G401 (cell line): ENCODE measurements around the gene TANGO2. TPM values are rescaled to one million over a fixed set of nuclear protein-coding genes. Genes with fewer than 3 reads are reported as not detected.

Experiments used
- DNase-seq: peaks from one replicate; pipeline ENCODE4 v3.0.0-alpha.2; 2015; ENCODE audit warnings: low spot score
- in situ Hi-C: cut with HindIII; loops from 2 replicates; pipeline ENCODE4 v1.10.0; 2016; ENCODE audit warnings: low sequenced_read_pairs, mixed read lengths
- total RNA-seq: library from RNA; depleted of rRNA; stranded (reverse); fragments of >200 nt; shearing (Covaris generic); gene quantifications from 2 replicates; pipeline ENCODE4 v1.2.3, GENCODE V29; 2014

The TANGO2 gene
- total RNA-seq, 1 experiment from 2014 or later = 13.2 TPM

DNA sequence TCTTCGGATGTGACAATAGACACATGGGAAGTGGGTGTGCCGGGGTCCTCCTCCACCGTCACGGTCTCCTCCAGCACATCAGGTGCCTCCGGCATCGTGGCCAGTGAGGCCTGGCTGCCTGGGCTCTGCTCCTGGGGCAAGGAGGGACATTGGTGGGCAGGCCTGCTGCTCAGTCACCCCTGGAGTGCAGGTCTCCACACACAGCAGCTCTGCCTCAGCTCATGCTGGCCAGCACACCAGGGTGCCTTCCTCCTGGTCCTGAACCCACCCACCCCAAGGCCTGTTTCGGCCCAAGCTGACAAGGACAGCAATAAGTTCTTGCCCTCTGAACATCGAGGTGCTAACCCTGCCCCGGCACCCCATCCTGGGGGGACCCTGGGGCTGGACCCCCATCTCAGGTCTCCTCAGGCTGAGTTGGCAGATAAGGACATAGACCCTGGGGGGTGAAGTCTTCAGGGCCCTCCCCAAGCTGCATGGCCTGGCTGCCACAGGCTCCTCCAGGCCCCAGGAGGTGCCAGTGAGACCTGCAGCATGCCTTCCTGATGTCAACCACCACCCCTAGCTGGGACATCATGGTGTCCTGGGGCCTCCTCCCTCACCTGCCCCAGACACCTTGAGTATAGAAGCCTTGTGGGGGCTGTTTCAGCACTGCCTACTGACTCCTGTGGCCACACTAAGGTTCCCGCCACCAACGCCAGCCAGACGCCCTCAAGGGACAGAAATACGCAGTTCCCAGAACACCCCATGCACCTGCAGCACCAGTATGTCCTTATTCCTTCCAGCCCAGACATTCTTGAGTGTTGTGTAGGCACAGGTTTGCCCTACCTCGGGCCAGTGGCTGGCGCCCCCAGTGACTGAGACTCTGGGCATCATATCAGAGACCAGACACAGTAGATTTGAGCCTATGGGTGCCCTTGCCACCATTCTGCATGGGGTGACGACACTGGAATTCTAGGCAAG lies 38.7 kb upstream of the TANGO2 start:
- DNase-seq = no peak

DNA sequence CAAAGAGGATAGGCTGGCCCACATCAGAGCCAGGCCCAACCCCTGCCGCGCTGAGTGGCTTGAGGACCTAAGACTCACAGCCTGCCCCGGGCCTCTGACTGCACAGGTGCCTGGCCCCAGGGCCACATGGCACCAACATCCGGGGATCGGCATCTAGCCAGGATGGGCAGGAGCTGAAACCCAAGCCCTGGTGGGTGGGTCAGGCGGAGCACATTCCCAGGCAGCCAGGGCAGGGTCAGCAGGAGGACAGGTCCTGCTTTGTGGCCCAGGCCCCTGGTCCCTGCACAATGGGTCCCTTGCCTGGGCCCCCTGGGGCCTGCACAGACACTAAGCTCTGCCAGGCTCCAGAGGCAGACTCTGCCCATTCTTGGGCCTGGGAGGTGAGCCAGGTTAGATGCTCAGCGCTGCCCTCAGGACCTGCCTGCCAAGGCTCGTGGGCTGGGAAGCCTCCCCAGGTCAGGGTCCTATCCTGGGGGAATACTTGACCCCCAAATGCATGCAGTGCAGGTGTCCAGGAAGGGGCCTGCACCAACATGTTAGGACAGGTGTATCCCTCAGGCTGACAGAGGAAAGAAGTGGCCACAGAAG lies 37.8 kb upstream of the TANGO2 start:
- in situ Hi-C loops = no loop called here
- no peak for DNase-seq

More for the DNA sequence above, 38.7 kb upstream of the TANGO2 start:
- in situ Hi-C loops = no loop called here

- in situ Hi-C loops = no loop called here
- no peak for DNase-seq
These were observed 37.2 kb upstream of the TANGO2 start for GRCh38 chr22:19983741-19984140.

DNA sequence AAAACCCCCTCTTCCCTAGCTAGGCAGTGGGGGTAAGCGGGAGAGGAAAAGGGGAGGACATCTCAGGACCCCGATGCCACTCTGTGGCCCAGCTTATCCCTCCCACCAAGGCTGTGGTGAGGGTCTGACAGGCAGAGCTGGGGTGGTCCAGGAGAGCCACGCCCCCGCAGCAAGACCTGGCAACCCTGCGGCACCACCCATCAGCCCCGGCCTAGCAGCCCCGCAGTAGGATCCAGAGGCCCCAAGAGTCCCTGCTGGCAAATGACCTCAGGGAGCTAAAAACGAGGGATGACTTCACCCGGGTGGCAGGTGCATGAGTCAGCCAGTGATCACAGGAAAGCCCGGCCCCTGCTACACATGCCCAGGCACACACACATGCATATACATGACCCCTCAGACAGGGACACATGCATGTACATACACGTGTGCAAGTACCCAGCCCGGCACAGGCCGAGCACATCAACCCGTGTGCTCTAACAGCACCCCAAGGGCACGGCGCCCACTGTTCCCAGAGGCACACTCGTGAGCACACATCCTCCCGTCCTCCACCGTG lies 36.6 kb upstream of the TANGO2 start:
- in situ Hi-C loops = no loop called here
- no peak for DNase-seq

GRCh38 chr22:19984851-19985811 lies 35.8 kb upstream of the TANGO2 start:
- no peak for DNase-seq
- in situ Hi-C loops = no loop called here

GRCh38 chr22:19986011-19986409 lies 34.9 kb upstream of the TANGO2 start:
- in situ Hi-C loops = no loop called here

GRCh38 chr22:19986410-19987341 lies 34.2 kb upstream of the TANGO2 start:
- in situ Hi-C loops = no loop called here
- DNase-seq = peak; percentile 59

More at GRCh38 chr22:19986011-19986409, 34.9 kb upstream of the TANGO2 start:
- DNase-seq = no peak

GRCh38 chr22:19987394-19988306 lies 33.3 kb upstream of the TANGO2 start:
- in situ Hi-C loops = no loop called here
- DNase-seq = no peak

DNA sequence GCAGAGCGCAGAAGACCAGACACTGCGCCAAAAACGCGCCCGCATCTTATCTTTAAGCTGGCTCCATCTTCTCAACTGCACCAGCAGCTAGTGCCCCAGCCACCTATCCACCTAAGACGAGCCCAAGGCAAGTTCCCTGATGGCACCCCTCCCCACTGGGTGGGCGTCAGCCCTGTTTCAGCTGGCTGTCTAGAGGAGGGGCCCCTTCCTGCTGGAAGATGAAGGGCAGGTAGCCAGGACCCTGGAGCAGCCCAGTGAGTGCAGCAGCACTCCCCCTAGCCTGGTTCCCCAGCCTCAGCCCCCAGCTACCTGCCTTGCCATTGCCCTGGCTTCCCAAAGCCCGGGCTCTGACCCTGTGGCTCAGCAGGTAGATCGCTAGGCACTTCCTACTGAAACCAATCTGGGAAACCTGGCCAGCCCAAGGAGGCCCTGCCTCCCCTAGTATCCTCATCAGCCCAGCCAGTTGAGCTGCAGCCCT lies 32.5 kb upstream of the TANGO2 start:
- in situ Hi-C loops = no loop called here
- no peak for DNase-seq

GRCh38 chr22:19988965-19989724 lies 31.8 kb upstream of the TANGO2 start:
- DNase-seq = no peak
- in situ Hi-C loops = no loop called here

- in situ Hi-C loops = no loop called here
- DNase-seq = no peak
These were observed 31.2 kb upstream of the TANGO2 start for GRCh38 chr22:19989725-19990067.

DNA sequence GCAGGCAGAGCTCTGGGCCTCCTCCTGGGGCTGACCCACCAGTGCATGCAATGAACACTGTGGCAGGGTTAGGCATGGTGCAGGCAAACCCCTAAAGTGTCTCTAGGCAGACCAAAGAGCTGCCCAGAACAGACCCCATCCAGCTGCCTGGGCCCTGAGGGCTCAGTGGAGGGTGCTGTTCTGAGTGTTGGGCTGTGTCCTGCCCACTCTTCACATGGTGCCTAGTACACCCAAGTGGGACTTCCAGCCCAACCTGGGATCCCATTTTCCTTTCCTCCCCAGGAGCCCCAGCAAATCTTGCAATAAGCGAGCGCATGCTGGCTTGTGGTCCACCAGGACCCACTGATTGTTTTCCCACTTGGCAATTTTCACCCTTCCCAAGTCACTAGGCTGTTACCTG lies 30.7 kb upstream of the TANGO2 start:
- in situ Hi-C loops = no loop called here
- DNase-seq = no peak

DNA sequence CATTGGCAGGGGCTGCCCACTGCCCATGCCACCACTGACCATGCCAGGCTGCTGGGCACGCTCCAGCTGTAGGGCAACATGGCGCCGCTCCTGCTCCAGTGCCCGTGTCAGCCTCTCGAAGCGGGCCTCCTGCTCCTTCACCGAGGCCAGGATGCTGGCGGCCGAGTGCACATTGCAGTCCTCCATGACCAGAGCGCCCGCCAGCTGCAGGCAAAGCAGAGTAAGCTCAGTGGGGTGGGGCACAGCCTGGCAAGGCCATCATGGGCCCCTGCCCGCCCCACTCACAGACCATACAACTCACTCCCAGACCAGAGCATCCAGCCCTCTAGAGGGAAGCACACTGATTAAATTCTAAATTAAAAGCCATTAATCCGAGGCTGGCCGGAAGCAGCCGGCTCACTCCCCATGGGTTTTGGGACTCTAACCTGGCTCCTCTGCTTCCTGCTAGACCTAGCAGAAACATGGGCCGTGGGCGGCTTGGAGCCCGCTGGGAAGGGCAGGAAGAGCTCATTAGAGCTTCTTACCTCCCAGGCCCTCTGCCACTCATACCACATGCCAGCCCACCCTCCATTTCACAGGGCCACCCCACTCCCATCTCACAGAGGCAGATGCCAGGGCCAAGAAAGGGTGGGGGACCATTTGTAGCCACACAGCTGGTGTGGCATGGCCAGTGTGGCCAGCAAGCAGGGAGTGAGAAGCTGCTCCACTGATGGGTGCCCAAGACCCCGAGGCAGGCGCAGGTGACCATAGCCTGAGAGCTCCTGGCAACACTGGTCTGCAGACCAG lies 30.1 kb upstream of the TANGO2 start:
- in situ Hi-C loops = no loop called here
- DNase-seq = no peak

DNA sequence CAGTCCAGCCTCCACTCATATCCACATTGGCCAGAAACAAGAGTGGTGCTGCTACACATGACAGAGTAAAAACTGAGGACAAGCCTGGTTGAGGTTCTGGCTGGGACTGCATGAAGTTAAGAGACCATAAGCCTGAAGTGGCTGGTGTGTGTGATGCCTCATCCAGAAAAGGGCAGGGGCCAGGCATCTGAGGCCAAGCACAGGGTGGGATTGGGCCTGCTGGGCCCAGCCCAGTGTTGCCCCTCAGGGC lies 29.6 kb upstream of the TANGO2 start:
- in situ Hi-C loops = no loop called here
- no peak for DNase-seq

GRCh38 chr22:19991645-19992451 lies 29.1 kb upstream of the TANGO2 start:
- in situ Hi-C loops = no loop called here
- peak; percentile 52 for DNase-seq
